GM10266 (cell line): ENCODE measurements around the gene MYBBP1A.

Experiments used
- DNase-seq: peaks from one replicate; pipeline ENCODE4 v3.0.0; 2012; ENCODE audit errors: extremely low spot score
- CTCF ChIP-seq: IDR thresholded peaks from 2 replicates; pipeline ENCODE4 v1.5.1; 2012; ENCODE audit warnings: mild to moderate bottlenecking, low read depth; ENCODE audit not compliant: control insufficient read depth, insufficient read depth; ENCODE audit errors: missing control alignments

Gene MYBBP1A

DNA sequence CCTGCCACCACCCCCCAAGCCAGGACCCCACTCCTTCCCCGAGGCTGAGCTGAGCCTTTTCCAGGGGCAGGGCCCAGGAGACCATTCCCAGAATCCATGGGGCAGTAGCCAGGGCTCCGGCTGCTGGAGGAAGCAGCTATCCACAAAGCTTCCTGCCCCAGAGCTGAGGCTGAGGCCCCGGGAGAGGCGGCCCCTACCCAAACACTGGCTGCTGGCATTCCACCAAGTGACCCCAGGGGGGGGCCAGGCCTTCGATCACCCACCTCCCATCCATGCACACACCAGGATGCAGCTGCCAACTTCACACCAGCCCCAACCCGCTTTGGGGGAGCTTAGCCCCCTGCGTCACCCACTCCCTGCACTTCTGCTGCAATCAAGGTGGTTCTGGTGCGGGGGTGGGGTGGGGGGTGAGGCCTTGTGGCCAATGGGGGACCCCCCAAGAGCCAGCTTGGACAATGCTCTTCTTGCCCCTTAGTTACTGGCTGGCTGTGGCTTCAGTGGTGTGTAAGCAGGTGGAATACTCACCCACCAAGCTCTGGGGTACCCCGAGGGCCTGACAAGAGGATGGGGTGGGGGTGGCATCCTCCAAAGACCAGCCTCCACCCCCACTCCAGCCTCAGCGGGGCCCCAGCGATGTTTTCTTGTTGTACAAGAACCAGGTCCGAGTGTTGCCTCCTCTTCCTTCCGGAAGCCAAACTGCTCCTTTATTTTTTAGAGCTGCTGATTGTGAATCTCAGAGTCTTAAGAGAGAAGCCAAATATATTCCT is 16.8 kb downstream of the MYBBP1A start:
- no peak for TF ChIP-seq CTCF
- no peak for DNase-seq

DNA sequence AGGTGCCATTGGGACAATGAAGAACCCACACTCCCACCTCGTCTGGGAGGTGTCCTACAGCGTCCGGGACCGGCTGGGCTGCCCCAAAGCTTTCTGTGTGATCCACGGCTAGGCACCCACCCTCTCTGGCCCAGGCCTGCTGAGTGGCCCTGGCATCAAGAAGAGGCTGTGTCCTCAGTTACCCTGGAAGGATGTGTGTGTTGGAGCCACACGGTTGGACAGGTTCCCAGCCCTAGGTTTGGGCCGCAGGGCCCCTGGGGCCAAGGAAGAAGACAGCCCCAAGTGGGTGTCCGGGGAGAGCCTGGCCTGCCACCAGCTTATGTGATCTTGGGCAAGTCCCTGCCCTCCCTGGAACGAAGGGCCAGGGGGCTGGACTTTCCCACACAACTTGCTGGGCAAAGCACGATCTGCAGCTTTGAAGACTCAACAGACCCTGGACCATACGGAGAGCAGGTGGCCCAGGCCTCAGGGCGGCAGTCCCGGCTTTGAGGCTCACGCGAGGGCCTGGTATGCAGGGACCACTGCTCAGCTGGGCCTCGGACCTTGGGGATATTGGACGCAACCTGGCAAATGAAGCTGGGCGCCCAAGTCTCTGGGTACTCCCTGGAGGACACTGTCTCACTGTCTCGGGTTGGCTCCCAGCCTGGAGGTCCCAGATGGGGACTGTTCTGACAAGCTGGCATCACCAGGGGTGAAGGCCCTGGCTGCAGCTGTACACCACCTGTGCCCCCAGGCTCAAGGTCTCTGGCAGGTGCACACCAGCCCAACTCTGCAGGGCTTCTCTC is 17.5 kb downstream of the MYBBP1A start:
- TF ChIP-seq CTCF: no peak
- no peak for DNase-seq

GRCh38 chr17:4536742-4537411 is 18.3 kb downstream of the MYBBP1A start:
- no peak for TF ChIP-seq CTCF
- no peak for DNase-seq

GRCh38 chr17:4536259-4536741 is 18.9 kb downstream of the MYBBP1A start:
- no peak for DNase-seq
- no peak for TF ChIP-seq CTCF

DNA sequence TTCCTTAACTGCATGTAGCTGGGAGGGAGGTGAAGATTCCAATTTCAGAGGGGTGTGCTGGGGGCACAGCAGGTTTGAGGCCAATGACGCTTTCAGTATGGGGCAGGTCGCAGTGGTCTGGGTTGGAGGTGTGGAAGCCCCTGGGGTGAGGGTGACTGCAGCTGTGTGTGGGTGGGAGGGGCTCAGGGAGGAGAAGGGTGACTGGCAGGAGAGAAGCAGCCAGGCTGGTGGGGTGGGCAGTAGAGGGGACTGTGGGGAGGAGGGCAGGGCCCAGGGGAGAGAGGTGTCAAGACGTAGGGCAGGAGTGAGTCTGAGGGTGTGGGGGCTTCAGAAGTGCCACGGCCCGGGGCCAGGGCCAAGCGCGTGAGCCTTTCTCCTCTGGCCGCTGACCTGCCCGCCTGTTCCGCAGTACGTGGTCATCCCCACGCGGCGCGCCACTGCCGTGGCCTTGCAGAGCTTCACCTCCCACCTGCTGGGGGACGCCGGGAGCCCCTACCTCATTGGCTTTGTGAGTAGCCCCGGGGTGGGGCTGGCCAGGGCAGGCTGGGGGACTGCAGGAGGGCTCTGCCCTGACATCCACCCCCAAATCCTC is 19.4 kb downstream of the MYBBP1A start:
- TF ChIP-seq CTCF: no peak
- no peak for DNase-seq

GRCh38 chr17:4534928-4535666 is 20.1 kb downstream of the MYBBP1A start:
- no peak for DNase-seq
- no peak for TF ChIP-seq CTCF
